CD1c-positive myeloid dendritic cell (primary cell): ENCODE data around the gene NEMP1.
"Not testable (repeated sequence)": the region's sequence is repeated elsewhere in the genome, so short reads cannot be mapped to it uniquely, and the experiment has no call there.

ENCODE experiments used
- DNase-seq: peaks from one replicate; pipeline ENCODE4 v3.0.0-alpha.2; 2016; ENCODE audit errors: extremely low spot score

NEMP1 gene

GRCh38 chr12:57078519-57079404 lies at the start of gene NEMP1:
Gene NEMP1, minus strand, starts transcription at chr12:57078791. Its CDS starts 46 bp downstream, at chr12:57078745.
- DNase-seq, result peak; percentile 100

- peak; percentile 87 for DNase-seq
These were observed 49.3 kb upstream of the NEMP1 start, which contains the start of gene LRP1 for GRCh38 chr12:57127726-57128518. Gene LRP1, plus strand, starts transcription at chr12:57128483. Its CDS starts 482 bp downstream, at chr12:57128965.

- peak; percentile 69 for DNase-seq
These were observed 48.6 kb upstream of the NEMP1 start for GRCh38 chr12:57127101-57127725.

GRCh38 chr12:57126561-57126960 lies 48.0 kb upstream of the NEMP1 start:
- DNase-seq, result no peak

- no peak for DNase-seq
These were observed 47.5 kb upstream of the NEMP1 start for GRCh38 chr12:57126061-57126460.

- DNase-seq, result peak; percentile 89
These were observed 45.8 kb upstream of the NEMP1 start for GRCh38 chr12:57124261-57124877.

- no peak for DNase-seq
These were observed 45.2 kb upstream of the NEMP1 start for GRCh38 chr12:57123813-57124212.

- not testable (repeated sequence) for DNase-seq
These were observed 42.1 kb upstream of the NEMP1 start for GRCh38 chr12:57120718-57121117.

GRCh38 chr12:57119294-57120085 lies 40.9 kb upstream of the NEMP1 start:
- no peak for DNase-seq

GRCh38 chr12:57118711-57119271 lies 40.2 kb upstream of the NEMP1 start:
- peak; percentile 89 for DNase-seq

- no peak for DNase-seq
These were observed 38.1 kb upstream of the NEMP1 start for GRCh38 chr12:57116580-57117281.

GRCh38 chr12:57112492-57113294 lies 34.1 kb upstream of the NEMP1 start:
- no peak for DNase-seq

- DNase-seq, result peak; percentile 93
These were observed 32.6 kb upstream of the NEMP1 start, which contains the start of gene STAT6 for GRCh38 chr12:57111031-57111734. Gene STAT6, minus strand, starts transcription at chr12:57111362. Its CDS starts 3,084 bp downstream, at chr12:57108278.

- DNase-seq, result peak; percentile 65
These were observed 31.8 kb upstream of the NEMP1 start for GRCh38 chr12:57110104-57111030.

GRCh38 chr12:57109207-57110103 lies 30.9 kb upstream of the NEMP1 start:
- no peak for DNase-seq
